Small intestine (tissue), 7 donors: ENCODE data around the gene KIF22. TPM values are rescaled to one million over a fixed set of nuclear protein-coding genes. Genes with fewer than 3 reads are reported as not detected.
"Not testable (repeated sequence)": the region's sequence is repeated elsewhere in the genome, so short reads cannot be mapped to it uniquely, and the experiment has no call there.

ENCODE experiments used
- DNase-seq, 2 donors: peaks; one replicate each; pipeline versions ENCODE4 v3.0.0 to v3.0.0-alpha.2; 2013
- FAIRE-seq: peaks from 2 replicates; lab custom pipeline; 2012; peaks lifted over from hg19 to GRCh38; lab: Jason Lieb, UNC
- H3K27ac ChIP-seq, 3 donors: one replicate each; pipeline ENCODE4 v1.5.1; 2013; ENCODE audit warnings: low read length in 2 of 3, mild to moderate bottlenecking in 2 of 3, control low read depth in 1 of 3, inconsistent platforms in 1 of 3, low read depth in 1 of 3, moderate library complexity in 1 of 3
- H3K27me3 ChIP-seq, 3 donors: one replicate each; pipeline ENCODE4 v1.6.1; 2013; ENCODE audit warnings: low read length in 3 of 3, inconsistent platforms in 1 of 3; ENCODE audit not compliant: control insufficient read depth in 3 of 3, insufficient read depth in 3 of 3
- H3K36me3 ChIP-seq, 3 donors: one replicate each; pipeline ENCODE4 v1.6.1; 2013; ENCODE audit warnings: low read length in 3 of 3, inconsistent platforms in 1 of 3, low read depth in 1 of 3, mild to moderate bottlenecking in 1 of 3, moderate library complexity in 1 of 3; ENCODE audit not compliant: control insufficient read depth in 3 of 3, insufficient read depth in 2 of 3
- H3K4me1 ChIP-seq, 3 donors: one replicate each; pipeline ENCODE4 v1.6.1; 2013; ENCODE audit warnings: low read length in 2 of 3, inconsistent platforms in 1 of 3, low read depth in 1 of 3, mild to moderate bottlenecking in 1 of 3, moderate library complexity in 1 of 3; ENCODE audit not compliant: control insufficient read depth in 3 of 3, insufficient read depth in 2 of 3
- H3K4me3 ChIP-seq, 3 donors: one replicate each; pipeline ENCODE4 v1.5.1; 2013; ENCODE audit warnings: low read length in 3 of 3, control low read depth in 1 of 3, inconsistent platforms in 1 of 3, low read depth in 1 of 3, mild to moderate bottlenecking in 1 of 3, moderate library complexity in 1 of 3
- H3K9me3 ChIP-seq, 2 donors: one replicate each; pipeline ENCODE4 v1.6.1; 2013; ENCODE audit warnings: low read depth in 1 of 2, low read length in 1 of 2; ENCODE audit not compliant: control insufficient read depth in 2 of 2, insufficient read depth in 1 of 2
- WGBS, 3 donors: extraction: QIAGEN DNeasy Blood & Tissue Kit; methylation state at CpG; one replicate each; pipeline ENCODE4 v1.1.7; 2013; 5-methylcytosine and 5-hydroxymethylcytosine counted together
- polyA plus RNA-seq, 4 donors: library from polyadenylated mRNA; stranded (reverse) in 3 of 4; unstranded in 1 of 4; fragments of 200-250 nt in 3 of 4; fragments of 120-200 nt in 1 of 4; gene quantifications; one replicate each; pipeline versions ENCODE4 v1.2.1 to v1.2.3, GENCODE V29; 2013
- donor health status: healthy with polysubstance abuse.
- donor health status: control.
- donor health status: control.
- donor health status: Bipolar disorder and iron deficiency.
- donor health status: healthy.

KIF22 gene
- polyA plus RNA-seq, 4 donors, result 17.0 to 61.7 (median 34.5) TPM

DNA sequence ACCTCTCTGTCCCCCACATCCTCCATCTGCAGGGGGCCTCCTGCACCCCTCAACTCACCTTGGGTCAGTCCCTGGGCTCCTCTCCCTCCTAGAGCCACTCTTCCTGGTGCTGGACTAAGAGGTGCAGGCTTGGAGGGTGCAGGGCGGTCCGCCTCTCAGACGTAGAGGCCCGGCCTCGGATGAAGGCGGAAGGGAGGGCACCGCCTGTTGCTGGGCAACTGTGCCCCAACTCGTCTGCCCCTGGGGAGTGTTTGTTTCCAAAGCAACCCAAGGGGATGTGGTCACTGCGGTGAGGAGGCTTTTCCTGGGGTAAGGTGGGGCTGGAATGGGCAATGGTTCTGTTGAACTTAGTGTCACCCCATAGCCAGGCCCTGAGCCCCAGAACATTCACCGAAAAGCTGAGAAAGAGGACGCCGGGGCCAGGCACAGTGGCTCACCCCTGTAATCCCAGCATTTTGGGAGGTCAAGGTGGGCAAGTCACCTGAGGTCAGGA, 44.7 kb upstream of the KIF22 start, which contains the start of gene C16orf54:
C16orf54 (minus strand) TSS at position 138 of the 493 bp plus-strand sequence. CDS start 1,039 bp downstream, outside the sequence.
- Histone ChIP-seq H3K4me1 (peaks cover 0 to 8% (median 0%) of the 10 kb centered on the region in 3 donors), H3K9me3 (peaks cover 0 to 7% of the 10 kb centered on the region in 2 donors), H3K4me3 (peak within 1 kb of the TSS; percentile 3 to 61 (median 51)), H3K27me3 (no peaks in the 10 kb centered on the region), H3K36me3 (no peaks in the 10 kb centered on the region), H3K27ac (peak within 1 kb of the TSS in 2 of 3 donors; percentile 54 to 78)
- peak in 1 of 2 donors; percentile 61 for DNase-seq
- 63 to 78% (median 68%) methylated on average over 12 of the region's 12 CpGs for WGBS, 3 donors
- FAIRE-seq, result no peak

DNA sequence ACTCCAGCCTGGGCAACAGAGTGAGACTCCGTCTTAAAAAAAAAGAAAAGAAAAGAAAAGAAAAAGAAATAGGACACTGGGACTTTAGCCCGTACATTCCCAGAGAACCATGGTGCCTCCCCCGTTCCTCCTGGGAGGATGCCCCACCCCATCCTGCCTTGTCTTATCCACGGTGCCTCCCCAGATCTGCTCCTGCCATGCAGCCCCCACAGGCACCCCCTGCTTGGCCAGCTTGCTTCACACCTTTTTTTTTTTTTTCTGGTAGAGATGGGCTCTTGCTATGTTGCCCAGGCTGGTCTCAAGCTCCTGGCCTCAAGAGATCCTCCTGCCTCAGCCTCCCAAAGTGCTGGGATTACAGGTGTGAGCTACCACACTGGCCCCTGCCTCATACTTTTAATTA, 44.0 kb upstream of the KIF22 start:
- 58 to 70% (median 59%) methylated on average over 3 to 4 of the region's 4 CpGs for WGBS, 3 donors
- not testable (repeated sequence) for FAIRE-seq

DNA sequence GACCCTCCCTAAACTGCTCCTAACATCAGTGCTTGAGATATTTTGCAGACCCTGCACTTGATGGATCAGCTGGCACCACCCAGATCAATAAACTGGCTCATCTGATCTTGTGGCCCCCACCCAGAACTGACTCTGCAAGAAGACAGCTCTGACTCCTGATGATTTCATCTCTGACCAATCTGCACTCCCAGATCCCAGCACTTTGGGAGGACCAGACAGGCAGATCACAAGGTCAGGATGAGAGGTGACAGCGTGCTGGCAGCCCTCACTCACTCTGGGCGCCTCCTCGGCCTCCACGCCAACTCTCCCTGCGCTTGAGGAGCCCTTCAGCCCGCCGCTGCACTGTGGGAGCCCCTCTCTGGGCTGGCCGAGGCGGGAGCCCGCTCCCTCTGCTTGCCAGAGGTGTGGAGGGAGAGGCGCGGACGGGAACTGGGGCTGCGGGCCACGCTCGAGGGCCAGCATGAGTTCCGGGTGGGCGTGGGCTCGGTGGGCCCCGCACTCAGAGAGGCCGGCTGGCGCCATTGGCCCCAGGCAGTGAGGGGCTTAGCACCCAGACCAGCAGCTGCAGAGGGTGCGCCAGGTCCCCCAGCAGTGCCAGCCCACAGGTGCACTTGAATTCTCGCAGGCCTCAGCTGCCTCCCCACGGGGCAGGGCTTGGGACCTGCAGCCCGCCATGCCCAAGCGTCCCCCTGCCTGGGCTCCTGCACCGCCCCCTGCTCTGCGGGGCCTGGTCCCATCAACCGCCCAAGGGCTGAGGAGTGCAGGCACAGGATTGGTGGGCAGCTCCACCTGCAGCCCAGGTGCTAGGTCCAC, 42.4 kb upstream of the KIF22 start:
- no peak for FAIRE-seq
- no peak overlapping the region for H3K27ac ChIP-seq

More for the DNA sequence above, 44.0 kb upstream of the KIF22 start:
- H3K27ac ChIP-seq, result peak overlapping the region in 2 of 3 donors; percentile 16 to 78
- H3K36me3 ChIP-seq, H3K4me3 ChIP-seq, H3K4me1 ChIP-seq, H3K9me3 ChIP-seq, H3K27me3 ChIP-seq, DNase-seq: not testable (repeated sequence)

DNA sequence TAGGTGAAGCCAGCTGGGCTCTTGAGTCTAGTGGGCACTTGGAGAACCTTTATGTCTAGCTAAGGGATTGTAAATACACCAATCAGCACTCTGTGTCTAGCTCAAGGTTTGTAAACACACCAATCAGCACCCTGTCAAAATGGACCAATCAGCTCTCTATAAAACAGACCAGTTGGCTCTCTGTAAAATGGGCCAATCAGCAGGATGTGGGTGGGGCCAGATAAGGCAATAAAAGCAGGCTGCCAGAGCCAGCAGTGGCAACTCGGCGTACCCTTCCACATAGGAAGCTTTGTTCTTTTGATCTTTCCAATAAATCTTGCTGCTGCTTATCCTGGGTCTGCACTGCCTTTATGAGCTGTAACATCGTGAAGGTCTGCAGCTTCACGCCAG, 41.8 kb upstream of the KIF22 start:
- H3K36me3 ChIP-seq, DNase-seq, H3K4me3 ChIP-seq, H3K27me3 ChIP-seq, FAIRE-seq, H3K27ac ChIP-seq, H3K4me1 ChIP-seq, H3K9me3 ChIP-seq: not testable (repeated sequence)
- WGBS, 3 donors, result 61 to 79% (median 64%) methylated on average over 4 of the region's 4 CpGs

More for the DNA sequence above, 42.4 kb upstream of the KIF22 start:
- H3K27me3 ChIP-seq, result no peaks in the 10 kb centered on the region
- H3K4me3 ChIP-seq, result no peak overlapping the region
- DNase-seq, result no peak
- H3K36me3 ChIP-seq, result no peaks in the 10 kb centered on the region
- H3K4me1 ChIP-seq, result no peaks in the 10 kb centered on the region
- peaks cover 0 to 7% of the 10 kb centered on the region in 2 donors for H3K9me3 ChIP-seq
- WGBS, 3 donors, result 95 to 98% (median 95%) methylated on average over 26 to 30 of the region's 30 CpGs

DNA sequence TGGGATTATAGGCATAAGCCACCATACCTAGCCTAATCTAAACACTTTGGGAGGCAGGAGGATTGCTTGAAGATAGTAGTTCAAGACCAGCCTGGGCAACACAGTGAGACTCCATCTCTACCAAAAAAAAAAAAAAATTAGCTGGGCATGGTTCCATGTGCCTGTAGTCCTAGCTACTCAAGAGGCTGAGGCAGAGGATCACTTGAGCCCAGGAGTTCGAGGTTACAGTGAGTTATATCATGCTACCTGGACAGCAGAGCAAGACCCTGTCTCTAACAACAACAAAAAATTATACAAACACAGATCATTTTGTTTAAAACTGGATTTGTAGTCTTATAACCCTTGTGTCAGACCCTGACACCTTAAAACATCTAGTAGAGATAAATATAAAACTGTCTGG, 37.0 kb upstream of the KIF22 start:
- no peak for DNase-seq
- Histone ChIP-seq H3K36me3 (no peaks in the 10 kb centered on the region), H3K4me3 (no peak overlapping the region), H3K27me3 (no peaks in the 10 kb centered on the region), H3K9me3 (peaks cover 0 to 6% of the 10 kb centered on the region in 2 donors), H3K27ac (no peak overlapping the region), H3K4me1 (peaks cover 0 to 19% (median 0%) of the 10 kb centered on the region in 3 donors)
- WGBS, 3 donors, result 83 to 88% (median 85%) methylated on average over 1 of the region's 1 CpG
- FAIRE-seq, result no peak

DNA sequence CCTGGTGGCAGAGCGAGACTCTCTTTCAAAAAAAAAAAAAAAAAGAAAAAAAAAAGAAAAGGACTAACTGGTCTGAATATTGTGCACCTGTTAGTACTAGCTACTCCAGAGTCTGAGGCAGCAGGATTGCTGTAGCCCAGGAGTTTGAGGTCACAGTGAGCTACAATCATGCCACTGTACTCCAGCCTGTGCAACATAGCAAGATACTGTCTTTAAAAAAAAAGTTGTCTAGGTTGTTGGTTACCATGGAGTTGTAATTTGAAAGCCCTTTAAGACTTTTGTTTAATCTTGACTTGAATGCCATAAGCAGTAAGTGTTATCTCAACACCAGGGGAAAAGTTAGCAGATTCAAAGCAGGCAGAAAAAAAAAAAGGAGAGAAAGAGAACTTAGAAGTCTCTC, 33.9 kb upstream of the KIF22 start:
- Histone ChIP-seq H3K27ac (peak overlapping the region in 1 of 3 donors; percentile 58), H3K4me1 (peaks cover 0 to 42% (median 3%) of the 10 kb centered on the region in 3 donors), H3K4me3 (no peak overlapping the region), H3K27me3 (no peaks in the 10 kb centered on the region), H3K9me3 (no peaks in the 10 kb centered on the region), H3K36me3 (no peaks in the 10 kb centered on the region)
- no peak for FAIRE-seq
- 17 to 63% (median 35%) methylated on average over 1 of the region's 1 CpG for WGBS, 3 donors
- peak; percentile 47 to 69 for DNase-seq

DNA sequence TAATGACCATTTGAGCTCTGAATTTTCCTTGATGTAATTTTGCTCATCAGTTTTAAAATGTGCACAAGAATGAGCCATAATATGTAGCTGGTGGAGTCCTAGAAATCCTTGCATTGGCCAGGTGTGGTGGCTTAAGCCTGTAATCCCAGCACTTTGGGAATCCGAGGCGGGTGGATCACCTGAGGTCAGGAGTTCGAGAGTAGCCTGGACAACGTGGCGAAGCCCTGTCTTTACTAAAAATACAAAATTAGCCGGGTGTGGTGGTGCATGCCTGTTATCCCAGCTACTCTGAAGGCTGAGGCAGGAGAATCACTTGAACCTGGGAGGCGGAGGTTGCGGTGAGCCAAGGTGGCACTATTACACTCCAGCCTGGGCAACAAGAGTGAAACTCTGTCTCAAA, 33.5 kb upstream of the KIF22 start:
- not testable (repeated sequence) for FAIRE-seq, H3K27me3 ChIP-seq, H3K4me3 ChIP-seq, H3K36me3 ChIP-seq, H3K9me3 ChIP-seq, DNase-seq
- 47 to 79% (median 67%) methylated on average over 8 of the region's 8 CpGs for WGBS, 3 donors
- H3K4me1 ChIP-seq, result peaks cover 0 to 46% (median 3%) of the 10 kb centered on the region in 3 donors
- H3K27ac ChIP-seq, result peak overlapping the region in 1 of 3 donors; percentile 58

DNA sequence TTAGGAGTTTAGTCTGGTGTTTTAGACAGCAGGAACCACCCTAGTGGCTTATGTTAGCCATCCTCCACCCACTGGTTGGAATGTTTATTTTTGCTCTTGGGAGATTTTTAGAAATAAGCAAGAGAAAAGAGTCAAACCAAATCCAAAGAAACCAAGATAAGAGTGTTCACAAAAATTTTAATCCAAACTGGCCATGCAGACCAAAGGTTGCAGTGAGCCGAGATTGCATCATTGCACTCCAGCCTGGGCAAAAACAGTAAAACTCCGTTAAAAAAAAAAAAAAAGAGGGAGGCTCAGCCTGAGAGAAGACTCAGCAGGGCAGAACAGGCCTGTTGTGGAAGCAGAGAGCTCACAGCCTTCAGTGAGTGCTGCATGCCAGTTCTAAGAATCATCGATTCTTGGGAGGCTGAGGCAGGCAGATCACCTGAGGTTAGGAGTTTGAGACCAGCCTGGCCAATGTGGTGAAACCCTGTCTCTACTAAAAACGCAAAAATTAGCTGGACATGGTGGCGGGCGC, 32.5 kb upstream of the KIF22 start:
- Histone ChIP-seq H3K36me3 (no peaks in the 10 kb centered on the region), H3K4me1 (peaks cover 0 to 46% (median 3%) of the 10 kb centered on the region in 3 donors), H3K27me3 (no peaks in the 10 kb centered on the region), H3K4me3 (no peak overlapping the region), H3K9me3 (no peaks in the 10 kb centered on the region), H3K27ac (peak overlapping the region in 1 of 3 donors; percentile 39)
- 55 to 65% (median 64%) methylated on average over 6 of the region's 6 CpGs for WGBS, 3 donors
- DNase-seq, result peak in 1 of 2 donors; percentile 43
- no peak for FAIRE-seq
